DOHH2 (cell line): ENCODE results near the gene ATP8A2.

Experiments
- H3F3A ChIP-seq: fragments of 200-600 bp; sonication (generic), shearing (Covaris generic); 2 replicates; pipeline ENCODE4 v1.6.0; 2016; ENCODE audit warnings: antibody characterized with exemption, mild to moderate bottlenecking; ENCODE audit not compliant: control insufficient read depth, insufficient read depth
- H3K27ac ChIP-seq: fragments of 200-600 bp; sonication (generic); 2 replicates; pipeline ENCODE4 v1.5.1; 2014; ENCODE audit warnings: low read depth, mild to moderate bottlenecking, low read length, moderate library complexity
- H3K27me3 ChIP-seq: fragments of 200-600 bp; sonication (generic); 2 replicates; pipeline ENCODE4 v1.6.1; 2014; ENCODE audit warnings: mild to moderate bottlenecking, low read length, mixed read lengths; ENCODE audit not compliant: control insufficient read depth
- H3K36me3 ChIP-seq: fragments of 200-600 bp; sonication (generic); 2 replicates; pipeline ENCODE4 v1.6.1; 2014; ENCODE audit warnings: mild to moderate bottlenecking, low read length, moderate library complexity, mixed read lengths; ENCODE audit not compliant: control insufficient read depth
- H3K4me1 ChIP-seq: fragments of 200-600 bp; sonication (generic); 2 replicates; pipeline ENCODE4 v1.6.1; 2014; ENCODE audit warnings: mild to moderate bottlenecking, low read length, mixed read lengths; ENCODE audit not compliant: control insufficient read depth
- H3K4me2 ChIP-seq: fragments of 200-600 bp; sonication (generic); 2 replicates; pipeline ENCODE4 v1.6.0; 2014; ENCODE audit warnings: mild to moderate bottlenecking, low read length, moderate library complexity
- H3K4me3 ChIP-seq: fragments of 200-600 bp; sonication (generic); 2 replicates; pipeline ENCODE4 v1.5.1; 2014; ENCODE audit warnings: mild to moderate bottlenecking, low read length, mixed read lengths
- H3K79me2 ChIP-seq: fragments of 200-600 bp; sonication (generic); 2 replicates; pipeline ENCODE4 v1.6.1; 2014; ENCODE audit warnings: mild to moderate bottlenecking, low read length, mixed read lengths; ENCODE audit not compliant: control insufficient read depth
- H3K9me2 ChIP-seq: fragments of 200-600 bp; sonication (generic); replicated peaks from 2 replicates; pipeline ENCODE4 v1.6.1; 2014; ENCODE audit warnings: mild to moderate bottlenecking, low read length, mixed read lengths; ENCODE audit not compliant: control insufficient read depth
- H3K9me3 ChIP-seq: fragments of 200-600 bp; sonication (generic); 2 replicates; pipeline ENCODE4 v1.6.1; 2014; ENCODE audit warnings: antibody characterized with exemption, low read length, mixed read lengths; ENCODE audit not compliant: control insufficient read depth, insufficient read depth
- H4K20me1 ChIP-seq: fragments of 200-600 bp; sonication (generic); 2 replicates; pipeline ENCODE4 v1.6.0; 2014; ENCODE audit warnings: low read depth, mild to moderate bottlenecking, antibody characterized with exemption, low read length, moderate library complexity; ENCODE audit not compliant: control insufficient read depth, insufficient read depth
- EZH2phosphoT487 ChIP-seq: fragments of 200-600 bp; sonication (generic); IDR thresholded peaks from 2 replicates; pipeline ENCODE4 v1.6.1; 2017; ENCODE audit warnings: borderline replicate concordance, mild to moderate bottlenecking, antibody characterized with exemption, low read length, moderate library complexity, mixed read lengths
- TF ChIP-seq, protein P1 (sequence below): fragments of 200-600 bp; sonication (generic); IDR thresholded peaks from one replicate; pipeline ENCODE4 v1.5.1; 2014; ENCODE audit warnings: antibody characterized with exemption, mild to moderate bottlenecking, low read depth, low read length; ENCODE audit not compliant: poor library complexity, severe bottlenecking

ATP8A2 gene

DNA sequence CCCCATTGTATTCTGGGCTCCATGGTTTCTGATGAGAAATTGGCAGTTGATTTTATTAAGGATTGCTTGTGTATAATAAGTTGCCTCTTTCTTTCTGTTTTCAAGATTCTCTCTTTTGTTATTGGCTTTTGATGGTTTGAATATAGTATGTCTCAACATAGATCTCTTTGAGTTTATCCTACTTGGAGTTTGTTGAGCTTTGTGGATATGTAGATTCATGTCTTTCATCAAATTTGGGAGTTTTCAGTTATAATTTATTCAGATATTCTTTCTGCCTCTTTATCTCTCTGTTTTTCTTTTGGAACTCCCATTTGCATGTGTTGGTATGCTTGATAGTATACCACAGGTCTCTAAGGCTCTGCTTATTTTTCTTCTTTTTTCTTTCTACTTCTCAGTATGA lies 296.6 kb downstream of the ATP8A2 start:
- H3K27me3 ChIP-seq = no peaks in the 10 kb centered on the region
- H3K27ac ChIP-seq = no peak overlapping the region
- H3K4me2 ChIP-seq = no peak overlapping the region
- no peaks in the 10 kb centered on the region for H4K20me1 ChIP-seq
- H3K4me1 ChIP-seq = no peaks in the 10 kb centered on the region
- no peaks in the 10 kb centered on the region for H3K9me3 ChIP-seq
- no peaks in the 10 kb centered on the region for H3K79me2 ChIP-seq
- no peak overlapping the region for H3K4me3 ChIP-seq
- no peaks in the 10 kb centered on the region for H3F3A ChIP-seq
- TF ChIP-seq EZH2phosphoT487 = no peak
- TF ChIP-seq, protein P1, sequence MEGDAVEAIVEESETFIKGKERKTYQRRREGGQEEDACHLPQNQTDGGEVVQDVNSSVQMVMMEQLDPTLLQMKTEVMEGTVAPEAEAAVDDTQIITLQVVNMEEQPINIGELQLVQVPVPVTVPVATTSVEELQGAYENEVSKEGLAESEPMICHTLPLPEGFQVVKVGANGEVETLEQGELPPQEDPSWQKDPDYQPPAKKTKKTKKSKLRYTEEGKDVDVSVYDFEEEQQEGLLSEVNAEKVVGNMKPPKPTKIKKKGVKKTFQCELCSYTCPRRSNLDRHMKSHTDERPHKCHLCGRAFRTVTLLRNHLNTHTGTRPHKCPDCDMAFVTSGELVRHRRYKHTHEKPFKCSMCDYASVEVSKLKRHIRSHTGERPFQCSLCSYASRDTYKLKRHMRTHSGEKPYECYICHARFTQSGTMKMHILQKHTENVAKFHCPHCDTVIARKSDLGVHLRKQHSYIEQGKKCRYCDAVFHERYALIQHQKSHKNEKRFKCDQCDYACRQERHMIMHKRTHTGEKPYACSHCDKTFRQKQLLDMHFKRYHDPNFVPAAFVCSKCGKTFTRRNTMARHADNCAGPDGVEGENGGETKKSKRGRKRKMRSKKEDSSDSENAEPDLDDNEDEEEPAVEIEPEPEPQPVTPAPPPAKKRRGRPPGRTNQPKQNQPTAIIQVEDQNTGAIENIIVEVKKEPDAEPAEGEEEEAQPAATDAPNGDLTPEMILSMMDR = no peak
- H3K9me2 ChIP-seq = no peaks in the 10 kb centered on the region
- no peaks in the 10 kb centered on the region for H3K36me3 ChIP-seq

DNA sequence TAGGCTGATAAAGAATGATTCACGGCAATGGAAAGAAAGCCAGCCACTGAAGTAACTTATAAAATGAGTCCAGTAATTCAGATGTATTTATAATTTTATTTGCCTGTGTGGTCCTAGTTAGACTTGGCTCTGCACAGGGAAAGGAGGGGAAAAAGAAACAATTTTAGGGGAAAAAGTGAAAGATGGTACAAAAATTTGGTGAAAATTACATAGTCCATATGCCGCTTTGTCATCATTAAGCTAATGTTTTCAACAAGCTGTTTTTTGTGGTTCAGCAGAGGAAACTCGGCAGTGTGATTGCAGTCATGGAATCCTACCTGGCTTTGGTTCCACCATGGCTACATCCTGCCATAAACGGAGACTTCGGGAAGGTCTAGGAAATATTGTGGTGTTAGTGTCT lies 301.9 kb downstream of the ATP8A2 start:
- Histone ChIP-seq H3K4me3 (no peak overlapping the region), H4K20me1 (no peaks in the 10 kb centered on the region), H3K79me2 (no peaks in the 10 kb centered on the region), H3K9me3 (no peaks in the 10 kb centered on the region), H3K36me3 (no peaks in the 10 kb centered on the region), H3K9me2 (no peaks in the 10 kb centered on the region), H3F3A (no peaks in the 10 kb centered on the region), H3K27ac (no peak overlapping the region), H3K27me3 (no peaks in the 10 kb centered on the region), H3K4me2 (no peak overlapping the region), H3K4me1 (no peaks in the 10 kb centered on the region)
- TF ChIP-seq, protein P1 = no peak
- TF ChIP-seq EZH2phosphoT487 = no peak

DNA sequence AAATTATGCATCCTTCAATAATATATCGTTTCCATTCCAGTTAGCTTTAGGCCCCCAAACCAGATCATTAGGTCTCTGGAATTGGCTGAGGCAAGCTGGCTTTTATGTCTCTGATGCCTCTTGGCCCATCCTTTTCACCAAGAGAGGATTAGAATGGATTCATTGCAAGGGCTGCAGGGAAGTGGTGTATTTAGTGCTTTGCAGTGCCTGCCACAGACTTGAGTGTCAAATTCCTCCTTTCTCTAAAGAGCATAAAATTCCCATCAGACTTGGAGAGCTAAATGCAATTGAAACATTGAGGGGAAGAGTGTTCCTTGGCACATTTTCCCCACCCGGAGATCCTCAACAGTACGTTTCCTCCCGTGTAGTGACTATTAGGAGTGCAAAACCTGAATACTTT lies 302.6 kb downstream of the ATP8A2 start:
- Histone ChIP-seq H3K79me2 (no peaks in the 10 kb centered on the region), H3K4me2 (no peak overlapping the region), H3K27me3 (no peaks in the 10 kb centered on the region), H3K36me3 (no peaks in the 10 kb centered on the region), H3K4me3 (no peak overlapping the region), H3K9me3 (no peaks in the 10 kb centered on the region), H3K9me2 (no peaks in the 10 kb centered on the region), H3F3A (no peaks in the 10 kb centered on the region), H3K4me1 (no peaks in the 10 kb centered on the region), H4K20me1 (no peaks in the 10 kb centered on the region), H3K27ac (no peak overlapping the region)
- TF ChIP-seq EZH2phosphoT487 = no peak
- TF ChIP-seq, protein P1 = no peak

DNA sequence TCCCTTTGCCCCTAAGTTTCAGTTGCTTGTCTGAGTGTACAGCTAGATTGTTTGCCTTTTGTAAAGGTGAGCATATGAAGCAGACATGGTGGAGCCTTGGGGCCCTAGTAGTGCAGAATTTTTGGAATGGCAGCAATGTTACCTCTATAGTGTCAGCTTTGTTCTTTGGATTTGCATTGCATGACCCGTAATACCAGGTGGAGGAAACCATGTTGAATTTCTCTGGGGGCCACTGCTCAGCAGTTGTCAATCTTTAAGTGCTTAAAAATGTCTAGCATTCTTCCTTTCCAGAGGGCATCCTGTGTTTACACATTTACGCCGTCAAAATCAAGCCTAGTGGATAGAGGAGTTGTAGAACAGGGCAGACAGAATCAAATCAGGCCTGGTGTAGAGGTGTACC lies 303.3 kb downstream of the ATP8A2 start:
- no peaks in the 10 kb centered on the region for H4K20me1 ChIP-seq
- no peak overlapping the region for H3K4me2 ChIP-seq
- H3K79me2 ChIP-seq = no peaks in the 10 kb centered on the region
- H3K9me3 ChIP-seq = no peaks in the 10 kb centered on the region
- H3F3A ChIP-seq = no peaks in the 10 kb centered on the region
- H3K27me3 ChIP-seq = no peaks in the 10 kb centered on the region
- no peak overlapping the region for H3K4me3 ChIP-seq
- no peak overlapping the region for H3K27ac ChIP-seq
- H3K9me2 ChIP-seq = no peaks in the 10 kb centered on the region
- no peaks in the 10 kb centered on the region for H3K36me3 ChIP-seq
- TF ChIP-seq EZH2phosphoT487 = no peak
- TF ChIP-seq, protein P1 = no peak
- no peaks in the 10 kb centered on the region for H3K4me1 ChIP-seq
